ENCODE results near the gene ARMC9. TPM values are rescaled to one million over a fixed set of nuclear protein-coding genes. Genes with fewer than 3 reads are reported as not detected.

Gene ARMC9
- total RNA-seq, 1 experiment from 2014 or later: 3.3 TPM

GRCh38 chr2:231288590-231288989 lies 90.2 kb downstream of the ARMC9 start:
- Mint-ChIP-seq H3K4me3 (ENCODE audit: unreplicated experiment) (no peak overlapping the region), H3K9me3 (ENCODE audit: unreplicated experiment) (no peaks in the 10 kb centered on the region), H3K4me1 (ENCODE audit: low read depth, unreplicated experiment) (no peaks in the 10 kb centered on the region), H3K36me3 (ENCODE audit: insufficient read depth, unreplicated experiment) (no peaks in the 10 kb centered on the region), H3K27me3 (ENCODE audit: insufficient read depth, unreplicated experiment) (no peaks in the 10 kb centered on the region), H3K27ac (ENCODE audit: unreplicated experiment) (no peak overlapping the region)
- Histone ChIP-seq H3K36me3 (ENCODE audit: control insufficient read depth, insufficient read depth, low read length) (no peaks in the 10 kb centered on the region), H3K9me3 (no peaks in the 10 kb centered on the region), H3K4me1 (no peaks in the 10 kb centered on the region), H3K27me3 (replicated peaks; ENCODE audit: control insufficient read depth, insufficient read depth, low read length) (no peaks in the 10 kb centered on the region), H3K4me3 (ENCODE audit: low read depth, low read length) (no peak overlapping the region)
- no peak for DNase-seq
- BruUV-seq (replicated peaks): no TSS peak
- TF ChIP-seq CTCF (IDR thresholded peaks at IDR 0.05; ENCODE audit: insufficient read depth in 1 of 2, low read depth in 1 of 2, low read length in 1 of 2, severe bottlenecking in 1 of 2, unreplicated experiment in 1 of 2): no peak
- CTCF ChIA-PET: no interaction called here
- POLR2A ChIA-PET: no interaction called here
- intact Hi-C loops (cut with micrococcal nuclease; ENCODE audit: unreplicated experiment): no loop called here

- H3K9me3 ChIP-seq: no peaks in the 10 kb centered on the region
- ChIA-PET POLR2A (interaction anchor here (0.6 kb wide), 1 partner anchor 81 kb away, joined by 3 read pairs; no protein-coding TSS in a partner anchor), CTCF (no interaction called here)
- no peaks in the 10 kb centered on the region for H3K27me3 ChIP-seq (replicated peaks; ENCODE audit: control insufficient read depth, insufficient read depth, low read length)
- BruUV-seq (replicated peaks): no TSS peak
- Mint-ChIP-seq H3K9me3 (ENCODE audit: unreplicated experiment) (no peaks in the 10 kb centered on the region), H3K27ac (ENCODE audit: unreplicated experiment) (no peak overlapping the region), H3K36me3 (ENCODE audit: insufficient read depth, unreplicated experiment) (no peaks in the 10 kb centered on the region), H3K4me1 (ENCODE audit: low read depth, unreplicated experiment) (no peaks in the 10 kb centered on the region), H3K27me3 (ENCODE audit: insufficient read depth, unreplicated experiment) (no peaks in the 10 kb centered on the region), H3K4me3 (ENCODE audit: unreplicated experiment) (no peak overlapping the region)
- intact Hi-C loops (cut with micrococcal nuclease; ENCODE audit: unreplicated experiment): no loop called here
- no peaks in the 10 kb centered on the region for H3K36me3 ChIP-seq (ENCODE audit: control insufficient read depth, insufficient read depth, low read length)
- no peak for TF ChIP-seq CTCF (IDR thresholded peaks at IDR 0.05; ENCODE audit: insufficient read depth in 1 of 2, low read depth in 1 of 2, low read length in 1 of 2, severe bottlenecking in 1 of 2, unreplicated experiment in 1 of 2)
- no peak overlapping the region for H3K4me3 ChIP-seq (ENCODE audit: low read depth, low read length)
- no peaks in the 10 kb centered on the region for H3K4me1 ChIP-seq
- DNase-seq: no peak
Measured at GRCh38 chr2:231290321-231291015, 92.0 kb downstream of the ARMC9 start.

- no peaks in the 10 kb centered on the region for H3K36me3 ChIP-seq (ENCODE audit: control insufficient read depth, insufficient read depth, low read length)
- CTCF ChIA-PET: no interaction called here
- Mint-ChIP-seq H3K4me1 (ENCODE audit: low read depth, unreplicated experiment) (peaks cover 6% of the 10 kb centered on the region), H3K36me3 (ENCODE audit: insufficient read depth, unreplicated experiment) (no peaks in the 10 kb centered on the region), H3K27me3 (ENCODE audit: insufficient read depth, unreplicated experiment) (no peaks in the 10 kb centered on the region), H3K4me3 (ENCODE audit: unreplicated experiment) (no peak overlapping the region), H3K9me3 (ENCODE audit: unreplicated experiment) (no peaks in the 10 kb centered on the region), H3K27ac (ENCODE audit: unreplicated experiment) (no peak overlapping the region)
- H3K4me1 ChIP-seq: no peaks in the 10 kb centered on the region
- no peak for DNase-seq
- no peak overlapping the region for H3K4me3 ChIP-seq (ENCODE audit: low read depth, low read length)
- no TSS peak for BruUV-seq (replicated peaks)
- intact Hi-C loops (cut with micrococcal nuclease; ENCODE audit: unreplicated experiment): no loop called here
- no peaks in the 10 kb centered on the region for H3K9me3 ChIP-seq
- no peak for TF ChIP-seq CTCF (IDR thresholded peaks at IDR 0.05; ENCODE audit: insufficient read depth in 1 of 2, low read depth in 1 of 2, low read length in 1 of 2, severe bottlenecking in 1 of 2, unreplicated experiment in 1 of 2)
- no peaks in the 10 kb centered on the region for H3K27me3 ChIP-seq (replicated peaks; ENCODE audit: control insufficient read depth, insufficient read depth, low read length)
- POLR2A ChIA-PET: no interaction called here
Measured at GRCh38 chr2:231292472-231293134, 94.2 kb downstream of the ARMC9 start.
